ENCODE measurements around the gene TRIM67.

The TRIM67 gene

DNA sequence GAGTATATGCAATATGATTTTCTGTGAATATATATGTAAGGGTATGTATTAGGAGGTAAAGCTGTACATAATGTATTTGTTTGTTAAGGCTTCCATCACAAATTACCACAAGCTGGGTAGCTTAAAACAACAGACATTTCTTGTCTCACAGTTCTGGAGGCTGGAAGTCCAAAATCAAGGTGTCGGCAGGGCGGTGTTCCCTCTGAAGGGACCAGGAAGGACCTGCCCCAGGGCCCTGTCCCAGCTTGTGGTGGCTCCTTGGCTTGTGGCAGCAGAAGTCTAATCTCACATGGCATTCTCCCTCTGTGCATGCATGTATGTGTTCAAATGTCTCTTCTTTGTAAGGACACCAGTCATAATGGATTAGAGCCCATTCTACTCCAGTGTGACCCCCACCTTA is 17.1 kb downstream of the TRIM67 start:
- Histone ChIP-seq H3K4me3 (ENCODE audit: low read length) (no peak overlapping the region), H2AFZ (ENCODE audit: low read depth, low read length) (no peak overlapping the region), H3K27me3 (ENCODE audit: insufficient read depth, low read length) (peaks cover 2% of the 10 kb centered on the region), H3K4me1 (ENCODE audit: insufficient read depth, low read length) (peaks cover 19% of the 10 kb centered on the region), H3K9me3 (ENCODE audit: low read length) (peaks cover 7% of the 10 kb centered on the region), H3K36me3 (ENCODE audit: insufficient read depth, low read length) (no peaks in the 10 kb centered on the region)

DNA sequence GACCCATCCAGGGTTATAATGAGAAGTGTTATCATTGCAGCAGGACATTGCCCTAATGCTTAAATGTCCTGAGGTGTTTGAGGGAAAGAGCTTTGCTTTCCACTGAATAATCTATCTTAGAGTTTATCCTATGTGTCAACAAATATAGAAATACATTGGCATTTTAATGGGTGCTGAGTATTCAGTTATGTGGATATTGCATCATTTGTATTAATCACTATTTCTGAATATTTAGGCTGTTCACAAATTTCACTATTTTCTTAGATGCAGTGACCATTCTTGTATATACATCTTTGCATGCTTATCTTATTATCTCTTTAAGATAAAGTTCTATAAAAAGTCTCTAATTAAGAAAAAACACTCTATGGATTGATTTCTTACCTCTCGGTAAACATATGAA is 18.2 kb downstream of the TRIM67 start:
- Histone ChIP-seq H3K36me3 (ENCODE audit: insufficient read depth, low read length) (no peaks in the 10 kb centered on the region), H3K27me3 (ENCODE audit: insufficient read depth, low read length) (peaks cover 2% of the 10 kb centered on the region), H3K4me1 (ENCODE audit: insufficient read depth, low read length) (peaks cover 27% of the 10 kb centered on the region), H3K4me3 (ENCODE audit: low read length) (no peak overlapping the region), H3K9me3 (ENCODE audit: low read length) (peaks cover 7% of the 10 kb centered on the region), H2AFZ (ENCODE audit: low read depth, low read length) (no peak overlapping the region)

DNA sequence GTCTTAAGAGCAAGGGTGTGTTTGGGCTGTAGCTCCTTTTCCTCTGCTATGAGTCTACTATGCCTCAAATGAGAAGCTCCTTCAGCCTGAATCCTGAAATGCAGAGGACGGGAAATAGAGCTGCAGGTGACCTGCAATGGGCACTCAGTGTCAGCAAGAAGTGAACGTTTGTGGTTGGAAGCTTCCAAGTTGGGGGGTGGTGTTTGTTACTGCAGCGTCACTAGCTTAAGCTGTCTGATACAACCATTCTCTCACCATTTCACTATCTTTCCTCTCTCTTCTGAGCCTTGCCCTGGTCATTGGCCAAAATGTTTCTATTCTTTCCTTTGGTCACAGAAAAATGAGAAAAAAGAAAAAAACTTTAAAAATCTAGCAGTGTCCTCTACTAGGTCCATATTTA is 19.4 kb downstream of the TRIM67 start:
- Histone ChIP-seq H3K4me3 (ENCODE audit: low read length) (no peak overlapping the region), H2AFZ (ENCODE audit: low read depth, low read length) (no peak overlapping the region), H3K9me3 (ENCODE audit: low read length) (peaks cover 7% of the 10 kb centered on the region), H3K4me1 (ENCODE audit: insufficient read depth, low read length) (peaks cover 27% of the 10 kb centered on the region), H3K36me3 (ENCODE audit: insufficient read depth, low read length) (no peaks in the 10 kb centered on the region), H3K27me3 (ENCODE audit: insufficient read depth, low read length) (peaks cover 2% of the 10 kb centered on the region)

DNA sequence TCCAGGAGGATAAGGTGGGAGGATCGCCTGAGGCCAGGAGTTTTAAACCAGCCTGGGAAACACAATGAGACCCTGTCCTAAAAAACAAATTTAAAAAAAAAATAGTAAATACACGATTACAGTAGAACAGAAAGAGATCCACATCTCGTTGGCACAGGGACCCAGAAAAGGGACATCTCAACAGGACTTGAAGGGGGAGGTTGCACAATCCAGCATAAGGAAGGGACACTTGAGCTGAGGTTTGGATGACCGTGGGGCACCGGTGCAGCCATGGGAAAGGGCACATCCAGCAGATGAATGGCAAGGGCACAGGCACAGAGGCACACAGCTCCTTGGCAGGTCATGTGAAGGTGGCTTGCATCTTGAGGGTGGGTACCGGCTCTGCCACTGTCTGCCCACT is 20.5 kb downstream of the TRIM67 start:
- H3K4me1 ChIP-seq (ENCODE audit: insufficient read depth, low read length) = peaks cover 21% of the 10 kb centered on the region

DNA sequence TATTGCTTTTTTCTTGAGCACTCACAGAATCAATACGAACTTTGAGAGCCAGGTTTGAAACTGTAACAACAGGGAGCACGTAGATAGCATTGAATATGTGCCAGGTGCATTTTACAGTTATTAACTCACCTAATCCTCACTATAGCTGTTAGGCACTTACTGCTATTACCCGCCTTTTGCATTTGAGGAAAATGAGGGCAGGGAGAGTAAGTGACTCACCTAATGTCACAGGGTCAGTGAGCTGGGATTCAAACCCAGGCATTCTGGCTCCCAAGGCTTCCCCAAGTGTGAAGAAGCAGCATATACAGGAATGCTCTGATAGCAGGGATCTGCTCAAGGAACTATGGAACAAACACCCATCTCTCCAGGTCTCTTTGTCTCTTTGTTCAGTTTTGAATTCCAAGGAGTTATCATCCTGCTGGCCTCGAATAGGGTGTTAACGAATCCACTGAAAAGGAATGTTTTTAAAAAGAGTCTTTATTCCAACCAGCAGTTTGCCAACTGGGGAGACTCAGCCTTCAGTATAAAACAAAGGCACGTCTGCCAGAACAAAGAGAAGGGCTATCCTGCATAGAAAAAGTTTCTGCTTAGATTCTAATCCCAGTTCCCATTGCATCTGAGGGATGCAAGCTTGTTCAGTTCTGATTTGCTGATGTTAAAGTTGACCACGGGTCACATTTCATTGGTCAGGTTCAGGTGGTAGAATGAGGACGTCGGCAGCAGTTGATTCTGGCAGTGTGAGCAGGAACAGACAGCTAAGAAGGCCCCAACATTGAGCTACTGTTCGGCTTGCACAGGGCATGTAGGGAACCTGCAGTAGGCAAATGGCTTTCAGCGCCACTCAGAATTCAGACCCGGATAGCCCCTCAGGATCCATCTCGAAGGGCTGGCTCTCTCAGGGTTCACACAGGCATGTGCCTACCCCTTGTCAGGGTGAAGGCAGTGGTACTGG is 22.1 kb downstream of the TRIM67 start:
- Histone ChIP-seq H3K9me3 (ENCODE audit: low read length) (peaks cover 11% of the 10 kb centered on the region), H3K4me1 (ENCODE audit: insufficient read depth, low read length) (peaks cover 24% of the 10 kb centered on the region), H3K36me3 (ENCODE audit: insufficient read depth, low read length) (no peaks in the 10 kb centered on the region), H2AFZ (ENCODE audit: low read depth, low read length) (no peak overlapping the region), H3K27me3 (ENCODE audit: insufficient read depth, low read length) (peaks cover 2% of the 10 kb centered on the region), H3K4me3 (ENCODE audit: low read length) (no peak overlapping the region)

More for the DNA sequence above, 20.5 kb downstream of the TRIM67 start:
- Histone ChIP-seq H3K36me3 (ENCODE audit: insufficient read depth, low read length) (no peaks in the 10 kb centered on the region), H3K27me3 (ENCODE audit: insufficient read depth, low read length) (peaks cover 2% of the 10 kb centered on the region), H2AFZ (ENCODE audit: low read depth, low read length) (no peak overlapping the region), H3K4me3 (ENCODE audit: low read length) (no peak overlapping the region), H3K9me3 (ENCODE audit: low read length) (peaks cover 7% of the 10 kb centered on the region)

DNA sequence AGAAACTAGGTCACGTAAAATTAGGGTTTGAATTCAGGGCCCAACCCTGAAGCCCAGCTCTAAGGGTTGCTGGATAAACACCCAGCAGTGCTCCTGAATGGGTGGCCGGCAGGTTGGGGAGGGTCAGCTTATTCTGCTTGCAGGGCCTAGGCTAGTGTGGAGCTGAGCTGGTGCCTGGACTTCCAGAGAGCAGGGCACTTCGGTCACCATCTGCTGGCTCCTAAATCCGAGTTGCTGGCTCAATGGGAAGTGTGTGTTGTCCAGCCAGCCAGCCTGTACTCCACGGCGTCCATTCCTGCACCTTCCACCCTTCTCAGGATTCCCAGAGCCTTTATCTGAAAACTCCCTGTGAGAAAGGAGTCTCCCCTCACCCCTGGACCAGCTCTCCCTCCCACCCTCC is 23.0 kb downstream of the TRIM67 start:
- Histone ChIP-seq H3K9me3 (ENCODE audit: low read length) (peaks cover 12% of the 10 kb centered on the region), H3K4me1 (ENCODE audit: insufficient read depth, low read length) (peaks cover 24% of the 10 kb centered on the region), H3K27me3 (ENCODE audit: insufficient read depth, low read length) (peaks cover 2% of the 10 kb centered on the region), H3K4me3 (ENCODE audit: low read length) (no peak overlapping the region), H3K36me3 (ENCODE audit: insufficient read depth, low read length) (no peaks in the 10 kb centered on the region), H2AFZ (ENCODE audit: low read depth, low read length) (no peak overlapping the region)

DNA sequence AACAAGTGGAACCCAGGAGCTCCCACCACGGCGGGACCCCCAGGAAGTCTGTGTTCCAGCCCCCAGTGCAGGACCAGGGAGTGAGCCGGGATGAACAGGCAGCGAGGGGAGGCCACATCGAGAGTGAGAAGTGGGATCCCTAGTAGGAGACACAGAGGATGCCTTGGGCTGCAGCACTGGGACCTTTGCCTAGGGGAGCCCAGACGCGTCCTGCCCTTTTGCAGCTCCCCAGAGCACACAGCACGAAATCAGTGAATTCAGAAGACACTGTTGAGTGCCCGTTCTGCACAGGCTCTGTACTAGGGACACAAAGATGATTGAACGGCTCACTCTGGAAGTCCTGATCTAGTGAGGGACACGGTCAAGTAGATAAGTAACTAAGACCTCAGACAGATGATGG is 23.5 kb downstream of the TRIM67 start:
- Histone ChIP-seq H3K27me3 (ENCODE audit: insufficient read depth, low read length) (peaks cover 1% of the 10 kb centered on the region), H3K4me1 (ENCODE audit: insufficient read depth, low read length) (peaks cover 24% of the 10 kb centered on the region), H3K36me3 (ENCODE audit: insufficient read depth, low read length) (no peaks in the 10 kb centered on the region), H3K4me3 (ENCODE audit: low read length) (no peak overlapping the region), H3K9me3 (ENCODE audit: low read length) (peaks cover 12% of the 10 kb centered on the region), H2AFZ (ENCODE audit: low read depth, low read length) (no peak overlapping the region)

DNA sequence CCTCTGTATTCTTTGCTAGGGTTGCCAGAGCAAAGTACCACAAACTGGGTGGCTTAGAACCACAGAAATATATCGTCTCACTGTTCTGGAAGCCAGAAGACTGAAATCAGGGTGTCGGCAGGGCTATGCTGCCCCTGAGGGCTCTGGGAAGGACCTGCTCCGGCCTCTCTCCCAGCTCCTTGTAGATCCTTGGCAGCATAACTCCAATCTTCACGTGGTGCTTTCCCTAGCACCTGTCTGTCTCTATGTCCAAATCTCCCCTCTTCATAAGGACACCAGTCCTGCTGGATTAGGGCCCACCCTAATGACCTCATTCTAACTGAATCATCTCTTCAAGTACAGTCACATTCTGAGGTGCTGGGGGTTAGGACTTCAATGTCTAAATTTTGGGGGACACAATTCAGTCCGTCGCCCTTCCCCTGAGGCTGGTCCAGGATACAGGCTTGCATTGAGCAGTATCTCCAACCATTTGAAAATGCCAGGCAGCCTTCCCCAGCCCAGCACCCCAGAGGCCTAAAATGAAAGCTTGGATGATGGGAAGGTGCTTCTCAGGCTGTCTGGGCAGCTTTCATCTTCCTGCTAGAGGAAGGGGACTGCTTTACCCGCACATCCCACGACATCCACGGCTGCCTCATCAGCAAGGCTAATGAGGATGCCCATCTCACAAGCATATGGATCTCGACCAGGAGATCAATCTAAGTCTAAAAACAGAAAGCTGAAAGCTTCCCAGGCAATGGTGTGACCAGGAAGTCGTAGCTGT is 24.7 kb downstream of the TRIM67 start:
- H3K36me3 ChIP-seq (ENCODE audit: insufficient read depth, low read length) = no peaks in the 10 kb centered on the region
- no peak overlapping the region for H2AFZ ChIP-seq (ENCODE audit: low read depth, low read length)
- H3K27me3 ChIP-seq (ENCODE audit: insufficient read depth, low read length) = no peaks in the 10 kb centered on the region
- H3K4me3 ChIP-seq (ENCODE audit: low read length) = no peak overlapping the region
- H3K4me1 ChIP-seq (ENCODE audit: insufficient read depth, low read length) = peaks cover 24% of the 10 kb centered on the region
- peaks cover 9% of the 10 kb centered on the region for H3K9me3 ChIP-seq (ENCODE audit: low read length)

DNA sequence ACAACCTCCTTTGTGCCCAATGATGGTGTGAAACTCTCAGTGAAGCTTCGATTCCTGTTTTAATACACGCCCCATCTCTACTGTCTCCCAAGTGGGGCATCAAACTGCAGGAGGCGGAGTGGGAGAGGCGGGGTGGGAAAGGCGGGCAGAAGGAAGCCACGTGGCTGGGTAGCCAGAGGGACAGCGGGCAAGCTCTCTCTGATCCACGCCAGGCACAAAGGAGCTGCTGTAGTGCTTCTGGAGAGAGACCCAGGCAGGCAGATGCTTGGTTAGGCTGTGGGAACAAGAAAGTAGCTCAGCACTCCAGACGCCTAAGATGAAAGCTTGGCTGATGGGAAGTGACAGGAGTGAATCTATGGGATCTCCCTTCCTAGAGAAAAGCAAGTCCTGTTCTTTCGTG is 25.7 kb downstream of the TRIM67 start:
- Histone ChIP-seq H3K9me3 (ENCODE audit: low read length) (peaks cover 7% of the 10 kb centered on the region), H3K4me1 (ENCODE audit: insufficient read depth, low read length) (peaks cover 24% of the 10 kb centered on the region), H3K36me3 (ENCODE audit: insufficient read depth, low read length) (no peaks in the 10 kb centered on the region), H3K27me3 (ENCODE audit: insufficient read depth, low read length) (no peaks in the 10 kb centered on the region), H3K4me3 (ENCODE audit: low read length) (no peak overlapping the region), H2AFZ (ENCODE audit: low read depth, low read length) (no peak overlapping the region)

DNA sequence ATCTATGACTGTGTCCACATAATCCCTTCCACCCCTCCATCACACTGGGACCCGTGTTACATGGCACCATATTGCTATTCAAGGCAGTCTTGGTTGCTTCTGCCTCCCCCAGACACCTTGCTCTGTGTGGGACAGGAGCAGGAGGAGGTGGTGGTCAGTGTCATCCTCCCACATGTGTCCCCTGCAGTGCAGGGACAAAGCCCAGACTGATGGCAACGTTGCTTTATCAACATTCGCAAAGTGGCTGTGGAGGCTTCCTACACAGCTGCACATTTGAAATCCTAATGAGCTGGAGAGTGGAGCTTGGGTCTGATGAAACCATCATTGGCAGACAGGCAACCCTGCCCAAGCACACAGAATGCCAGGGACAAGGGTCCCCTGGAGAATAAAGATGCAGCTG is 26.2 kb downstream of the TRIM67 start:
- Histone ChIP-seq H2AFZ (ENCODE audit: low read depth, low read length) (no peak overlapping the region), H3K27me3 (ENCODE audit: insufficient read depth, low read length) (no peaks in the 10 kb centered on the region), H3K9me3 (ENCODE audit: low read length) (peaks cover 7% of the 10 kb centered on the region), H3K4me1 (ENCODE audit: insufficient read depth, low read length) (peaks cover 24% of the 10 kb centered on the region), H3K4me3 (ENCODE audit: low read length) (no peak overlapping the region), H3K36me3 (ENCODE audit: insufficient read depth, low read length) (no peaks in the 10 kb centered on the region)

DNA sequence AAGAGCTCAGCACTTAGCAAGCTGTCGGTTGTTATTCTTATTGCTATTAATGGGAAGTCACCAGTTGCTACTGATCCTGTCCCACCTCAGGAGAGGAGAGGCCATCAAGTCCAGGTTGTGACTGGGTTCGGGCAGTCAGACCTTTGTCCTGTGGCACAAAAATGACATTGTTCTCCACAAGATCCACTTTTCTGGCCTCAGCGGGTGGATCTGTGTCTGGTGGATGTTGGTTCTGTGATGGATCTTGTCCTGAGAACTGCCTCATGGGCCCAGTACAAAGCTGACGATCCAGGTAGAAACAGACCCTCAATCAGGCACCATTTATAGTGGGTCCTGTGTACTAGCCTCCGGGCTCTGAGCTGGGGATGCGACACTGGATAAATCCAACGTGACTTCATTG is 26.9 kb downstream of the TRIM67 start:
- no peaks in the 10 kb centered on the region for H3K36me3 ChIP-seq (ENCODE audit: insufficient read depth, low read length)
- H3K27me3 ChIP-seq (ENCODE audit: insufficient read depth, low read length) = no peaks in the 10 kb centered on the region
- peaks cover 7% of the 10 kb centered on the region for H3K9me3 ChIP-seq (ENCODE audit: low read length)
- no peak overlapping the region for H2AFZ ChIP-seq (ENCODE audit: low read depth, low read length)
- peaks cover 20% of the 10 kb centered on the region for H3K4me1 ChIP-seq (ENCODE audit: insufficient read depth, low read length)
- H3K4me3 ChIP-seq (ENCODE audit: low read length) = no peak overlapping the region

DNA sequence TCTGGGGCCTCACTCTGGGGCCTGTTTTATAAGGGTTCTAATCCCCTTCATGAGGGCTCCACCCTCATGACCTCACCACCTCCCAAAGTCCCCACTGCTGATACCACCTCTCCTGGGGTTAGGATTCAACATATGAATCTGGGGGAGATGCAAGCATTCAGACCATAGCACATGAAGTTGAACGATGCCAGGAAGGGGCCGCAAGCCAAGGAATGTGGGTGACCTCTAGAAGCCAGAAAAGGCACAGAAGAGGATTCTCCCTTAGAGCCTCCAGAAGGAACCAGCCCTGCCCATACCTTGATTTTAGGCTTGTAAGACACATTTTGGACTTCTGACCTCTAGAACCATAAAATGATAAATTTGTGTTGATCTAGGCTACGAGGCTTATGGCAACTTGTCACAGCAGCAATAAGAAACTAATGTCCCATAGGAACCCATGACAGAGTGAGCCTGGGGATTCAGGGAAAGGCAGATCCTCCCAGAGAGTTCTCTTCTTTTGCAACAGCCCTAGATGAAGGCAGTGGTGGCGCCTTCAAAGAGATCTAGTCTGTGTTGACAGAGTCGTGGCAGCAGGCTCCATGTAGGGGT is 27.9 kb downstream of the TRIM67 start:
- Histone ChIP-seq H3K4me3 (ENCODE audit: low read length) (no peak overlapping the region), H2AFZ (ENCODE audit: low read depth, low read length) (no peak overlapping the region), H3K36me3 (ENCODE audit: insufficient read depth, low read length) (no peaks in the 10 kb centered on the region), H3K27me3 (ENCODE audit: insufficient read depth, low read length) (no peaks in the 10 kb centered on the region), H3K4me1 (ENCODE audit: insufficient read depth, low read length) (peaks cover 10% of the 10 kb centered on the region), H3K9me3 (ENCODE audit: low read length) (peaks cover 7% of the 10 kb centered on the region)

DNA sequence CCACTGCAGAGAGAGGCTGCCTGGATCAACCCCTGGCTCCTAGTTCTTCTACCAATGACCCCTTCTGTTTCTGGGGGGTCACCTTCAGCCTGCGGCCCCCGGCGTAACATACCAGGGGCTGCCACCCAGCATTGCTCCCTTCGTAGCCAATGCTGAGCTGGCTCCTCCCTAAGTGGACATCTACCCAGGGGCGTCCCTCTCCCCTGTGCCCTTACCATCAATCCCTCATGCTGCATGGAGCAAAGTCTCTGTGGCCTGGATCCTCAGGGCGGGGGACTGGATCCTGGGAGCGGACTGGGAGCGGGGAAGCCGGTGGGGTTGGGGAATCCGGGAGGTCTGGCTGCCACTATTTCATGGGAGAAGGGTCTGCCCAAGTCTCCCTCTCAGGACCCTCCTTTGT is 28.6 kb downstream of the TRIM67 start:
- Histone ChIP-seq H3K27me3 (ENCODE audit: insufficient read depth, low read length) (no peaks in the 10 kb centered on the region), H3K4me3 (ENCODE audit: low read length) (no peak overlapping the region), H3K4me1 (ENCODE audit: insufficient read depth, low read length) (peaks cover 10% of the 10 kb centered on the region), H2AFZ (ENCODE audit: low read depth, low read length) (no peak overlapping the region), H3K9me3 (ENCODE audit: low read length) (peaks cover 7% of the 10 kb centered on the region), H3K36me3 (ENCODE audit: insufficient read depth, low read length) (no peaks in the 10 kb centered on the region)
